ENCODE results near the gene TUBB.
"Not testable (repeated sequence)": the region's sequence is repeated elsewhere in the genome, so short reads cannot be mapped to it uniquely, and the experiment has no call there.

The TUBB gene

GRCh38 chr6:30763618-30764489, 43.7 kb downstream of the TUBB start:
- no peak for DNase-seq

- DNase-seq: not testable (repeated sequence)
Measured at GRCh38 chr6:30764490-30765043, 44.4 kb downstream of the TUBB start.

GRCh38 chr6:30765495-30765894, 45.3 kb downstream of the TUBB start:
- not testable (repeated sequence) for DNase-seq

- no peak for DNase-seq
Measured at GRCh38 chr6:30766461-30767157, 46.5 kb downstream of the TUBB start.

GRCh38 chr6:30767158-30767943, 47.2 kb downstream of the TUBB start:
- DNase-seq: no peak

GRCh38 chr6:30767944-30768301, 47.8 kb downstream of the TUBB start:
- no peak for DNase-seq

GRCh38 chr6:30768634-30769087, 48.5 kb downstream of the TUBB start:
- peak in 1 of 2 donors; percentile 21 for DNase-seq

GRCh38 chr6:30769088-30769852, 49.1 kb downstream of the TUBB start:
- peak; percentile 85 to 92 for DNase-seq

- DNase-seq: no peak
Measured at GRCh38 chr6:30769853-30770524, 49.8 kb downstream of the TUBB start.

- DNase-seq: no peak
Measured at GRCh38 chr6:30770592-30770991, 50.4 kb downstream of the TUBB start.

GRCh38 chr6:30774701-30775100, 54.5 kb downstream of the TUBB start:
- no peak for DNase-seq
